Mesendoderm (in vitro differentiated cells): ENCODE data around the gene IL1RL1.

Experiments used
- DNase-seq: peaks from one replicate; pipeline ENCODE4 v3.0.0; 2013
- H2AK5ac ChIP-seq: 2 replicates; pipeline ENCODE4 v1.6.1; 2013; ENCODE audit warnings: low read length, inconsistent platforms
- H2BK120ac ChIP-seq: 2 replicates; pipeline ENCODE4 v1.6.1; 2013; ENCODE audit warnings: low read depth, mild to moderate bottlenecking, low read length, moderate library complexity, mixed read lengths
- H2BK15ac ChIP-seq: replicated peaks from 2 replicates; pipeline ENCODE4 v1.6.1; 2013; ENCODE audit warnings: low read depth, mild to moderate bottlenecking, moderate library complexity
- H2BK5ac ChIP-seq: 2 replicates; pipeline ENCODE4 v1.6.1; 2013; ENCODE audit warnings: low read length, inconsistent platforms
- H3K18ac ChIP-seq: 2 replicates; pipeline ENCODE4 v1.6.1; 2013; ENCODE audit warnings: mild to moderate bottlenecking, low read length, mixed read lengths
- H3K23ac ChIP-seq: one replicate; pipeline ENCODE4 v1.6.1; 2013; ENCODE audit warnings: low read length
- H3K27ac ChIP-seq: 2 replicates; pipeline ENCODE4 v1.5.1; 2013; ENCODE audit warnings: low read depth, mild to moderate bottlenecking, inconsistent platforms, low read length, moderate library complexity
- H3K27me3 ChIP-seq: 2 replicates; pipeline ENCODE4 v1.6.1; 2013; ENCODE audit warnings: low read length, control low read depth, mild to moderate bottlenecking, inconsistent platforms; ENCODE audit not compliant: insufficient read depth, poor library complexity
- H3K36me3 ChIP-seq: 2 replicates; pipeline ENCODE4 v1.6.1; 2013; ENCODE audit warnings: low read length, inconsistent platforms; ENCODE audit not compliant: control insufficient read depth, insufficient read depth
- H3K4ac ChIP-seq: one replicate; pipeline ENCODE4 v1.6.1; 2013; ENCODE audit warnings: low read depth, mild to moderate bottlenecking, low read length, moderate library complexity
- H3K4me1 ChIP-seq: 2 replicates; pipeline ENCODE4 v1.6.1; 2013; ENCODE audit warnings: low read depth, low read length, inconsistent platforms; ENCODE audit not compliant: control insufficient read depth
- H3K4me2 ChIP-seq: 2 replicates; pipeline ENCODE4 v1.6.1; 2013; ENCODE audit warnings: low read length
- H3K4me3 ChIP-seq: 2 replicates; pipeline ENCODE4 v1.5.1; 2013; ENCODE audit warnings: mild to moderate bottlenecking, low read length
- H3K56ac ChIP-seq: one replicate; pipeline ENCODE4 v1.6.1; 2013; ENCODE audit warnings: low read length
- H3K79me1 ChIP-seq: 2 replicates; pipeline ENCODE4 v1.6.1; 2013; ENCODE audit warnings: low read length, inconsistent platforms
- H3K79me2 ChIP-seq: 2 replicates; pipeline ENCODE4 v1.6.1; 2013; ENCODE audit warnings: mild to moderate bottlenecking, low read length; ENCODE audit not compliant: control insufficient read depth, insufficient read depth
- H3K9ac ChIP-seq: 2 replicates; pipeline ENCODE4 v1.6.1; 2013; ENCODE audit warnings: low read length, inconsistent platforms
- H4K5ac ChIP-seq: one replicate; pipeline ENCODE4 v1.6.1; 2013; ENCODE audit warnings: low read length
- H4K8ac ChIP-seq: one replicate; pipeline ENCODE4 v1.6.1; 2013; ENCODE audit warnings: low read depth, mild to moderate bottlenecking, control low read depth, low read length, moderate library complexity
- WGBS: extraction: QIAGEN DNeasy Blood & Tissue Kit; methylation state at CpG from one replicate; pipeline ENCODE4 v1.1.7; 2013; ENCODE audit warnings: low lambda C conversion rate, missing lambda C conversion rate; ENCODE audit not compliant: insufficient coverage; ENCODE audit errors: extremely low coverage; 5-methylcytosine and 5-hydroxymethylcytosine counted together

The IL1RL1 gene

DNA sequence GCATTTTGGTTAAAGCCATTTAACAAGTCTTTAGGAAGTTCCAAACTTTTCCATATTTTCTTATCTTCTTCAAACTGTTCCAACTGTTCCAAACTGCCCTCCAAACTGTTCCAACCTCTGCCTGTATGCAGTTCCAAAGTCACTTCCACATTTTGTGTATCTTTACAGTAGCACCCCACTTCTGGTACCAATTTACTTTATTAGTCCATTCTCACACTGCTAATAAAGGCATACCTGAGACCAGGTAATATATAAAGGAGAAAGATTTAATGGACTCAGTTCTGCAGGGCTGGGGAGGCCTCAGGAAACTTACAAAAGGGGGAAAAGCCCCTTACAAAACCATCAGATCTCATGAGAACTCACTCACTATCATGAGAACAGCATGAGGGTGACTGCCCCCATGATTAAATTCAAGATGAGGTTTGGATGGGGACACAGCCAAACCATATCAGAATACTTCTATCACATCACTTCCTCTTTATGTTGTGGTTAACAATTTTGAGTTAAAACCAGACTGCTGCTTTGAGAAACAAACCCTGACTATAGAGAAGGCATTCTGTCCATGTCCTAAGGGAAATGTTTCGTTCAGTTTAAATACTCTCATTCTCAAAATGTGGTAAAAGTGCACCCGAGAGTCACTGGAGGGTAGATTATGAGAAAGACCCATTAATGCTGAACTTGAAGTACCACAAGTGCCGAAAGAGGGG, 55.2 kb downstream of the IL1RL1 start:
- no peak overlapping the region for H2BK5ac ChIP-seq
- H3K79me1 ChIP-seq, result no peaks in the 10 kb centered on the region
- no peaks in the 10 kb centered on the region for H3K4me1 ChIP-seq
- no peak overlapping the region for H2BK120ac ChIP-seq
- no peak overlapping the region for H2BK15ac ChIP-seq
- no CpG with 5 or more reads among the region's 3 CpGs for WGBS
- no peak overlapping the region for H3K4ac ChIP-seq
- no peaks in the 10 kb centered on the region for H3K79me2 ChIP-seq
- no peak overlapping the region for H3K23ac ChIP-seq
- H3K36me3 ChIP-seq, result no peaks in the 10 kb centered on the region
- H3K27me3 ChIP-seq, result no peaks in the 10 kb centered on the region
- DNase-seq, result no peak
- H4K5ac ChIP-seq, result no peak overlapping the region
- no peak overlapping the region for H3K4me3 ChIP-seq
- H2AK5ac ChIP-seq, result no peak overlapping the region
- no peak overlapping the region for H4K8ac ChIP-seq
- no peak overlapping the region for H3K27ac ChIP-seq
- H3K18ac ChIP-seq, result no peak overlapping the region
- H3K9ac ChIP-seq, result no peak overlapping the region
- no peak overlapping the region for H3K56ac ChIP-seq
- H3K4me2 ChIP-seq, result no peak overlapping the region

DNA sequence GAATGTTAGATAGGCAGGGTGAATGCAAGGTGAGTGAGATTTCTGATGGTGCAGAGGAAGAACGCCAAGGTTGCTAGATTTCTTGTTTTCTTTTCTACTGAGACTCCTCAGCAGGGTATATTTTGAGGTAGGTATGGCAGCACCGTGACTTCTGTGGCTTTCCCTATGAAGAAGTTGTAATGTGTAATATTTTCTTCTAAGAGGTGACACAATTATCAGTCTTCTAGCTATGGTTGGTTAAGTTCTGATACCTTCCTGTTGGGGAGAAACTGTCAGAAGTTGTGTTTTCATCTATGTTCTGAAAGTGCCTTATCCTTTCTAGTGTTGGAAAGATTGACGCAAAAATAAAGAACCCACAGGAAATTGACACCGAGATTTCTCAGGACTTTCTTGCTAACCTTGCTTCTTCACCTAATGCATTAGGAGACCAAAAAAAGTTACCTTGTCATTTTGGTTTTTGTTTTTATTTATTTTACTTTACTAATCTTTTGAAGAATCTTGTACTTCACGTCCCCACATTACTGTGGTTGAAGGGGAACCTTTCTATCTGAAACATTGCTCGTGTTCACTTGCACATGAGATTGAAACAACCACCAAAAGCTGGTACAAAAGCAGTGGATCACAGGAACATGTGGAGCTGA, 56.1 kb downstream of the IL1RL1 start:
- DNase-seq, result no peak
- no peak overlapping the region for H3K56ac ChIP-seq
- H3K23ac ChIP-seq, result no peak overlapping the region
- H3K4ac ChIP-seq, result no peak overlapping the region
- WGBS, result no CpG with 5 or more reads among the region's 6 CpGs
- no peaks in the 10 kb centered on the region for H3K27me3 ChIP-seq
- H2AK5ac ChIP-seq, result no peak overlapping the region
- H2BK5ac ChIP-seq, result no peak overlapping the region
- H3K4me1 ChIP-seq, result no peaks in the 10 kb centered on the region
- no peaks in the 10 kb centered on the region for H3K36me3 ChIP-seq
- H2BK120ac ChIP-seq, result no peak overlapping the region
- H3K79me2 ChIP-seq, result no peaks in the 10 kb centered on the region
- H3K18ac ChIP-seq, result no peak overlapping the region
- H4K5ac ChIP-seq, result no peak overlapping the region
- no peak overlapping the region for H3K4me3 ChIP-seq
- H3K79me1 ChIP-seq, result no peaks in the 10 kb centered on the region
- H3K27ac ChIP-seq, result no peak overlapping the region
- H3K4me2 ChIP-seq, result no peak overlapping the region
- H3K9ac ChIP-seq, result no peak overlapping the region
- no peak overlapping the region for H2BK15ac ChIP-seq
- no peak overlapping the region for H4K8ac ChIP-seq

DNA sequence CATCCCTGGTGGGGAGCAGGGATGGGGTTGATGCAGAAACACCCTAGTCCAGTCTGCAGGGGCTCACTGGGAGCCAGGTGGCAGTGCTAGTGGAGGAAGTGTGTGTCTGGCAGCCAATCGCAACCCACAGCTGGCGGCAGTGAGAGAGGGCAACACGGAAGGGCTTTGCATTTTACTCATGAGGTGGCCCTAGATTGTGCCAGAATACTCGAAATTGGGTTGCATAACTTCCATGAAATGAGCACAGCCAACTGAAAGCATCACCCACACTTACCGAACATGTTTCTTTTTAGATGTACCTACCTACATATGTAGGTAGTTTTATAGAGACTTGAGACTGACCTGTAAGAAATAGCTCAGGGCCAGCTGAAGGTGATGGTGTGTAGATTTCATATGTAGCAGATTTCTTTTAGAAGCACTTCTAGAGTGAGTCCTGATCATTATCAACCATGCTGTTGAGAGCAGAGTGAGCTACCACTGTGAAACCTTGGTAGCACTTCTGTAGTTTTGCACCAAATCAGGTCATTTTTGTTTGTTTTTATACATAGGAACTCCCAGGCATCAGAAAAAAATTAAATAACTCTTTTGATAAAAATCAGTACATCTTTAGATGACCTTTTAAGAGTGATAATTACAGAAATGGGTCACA, 57.2 kb downstream of the IL1RL1 start:
- DNase-seq, result no peak
- Histone ChIP-seq H3K27me3 (no peaks in the 10 kb centered on the region), H4K8ac (no peak overlapping the region), H2BK15ac (no peak overlapping the region), H3K4ac (no peak overlapping the region), H2AK5ac (no peak overlapping the region), H2BK120ac (no peak overlapping the region), H3K27ac (no peak overlapping the region), H3K4me2 (no peak overlapping the region), H3K9ac (no peak overlapping the region), H3K4me3 (no peak overlapping the region), H3K79me2 (no peaks in the 10 kb centered on the region), H4K5ac (no peak overlapping the region), H2BK5ac (no peak overlapping the region), H3K36me3 (no peaks in the 10 kb centered on the region), H3K56ac (no peak overlapping the region), H3K23ac (no peak overlapping the region), H3K79me1 (no peaks in the 10 kb centered on the region), H3K4me1 (no peaks in the 10 kb centered on the region), H3K18ac (no peak overlapping the region)
- WGBS, result no CpG with 5 or more reads among the region's 5 CpGs

DNA sequence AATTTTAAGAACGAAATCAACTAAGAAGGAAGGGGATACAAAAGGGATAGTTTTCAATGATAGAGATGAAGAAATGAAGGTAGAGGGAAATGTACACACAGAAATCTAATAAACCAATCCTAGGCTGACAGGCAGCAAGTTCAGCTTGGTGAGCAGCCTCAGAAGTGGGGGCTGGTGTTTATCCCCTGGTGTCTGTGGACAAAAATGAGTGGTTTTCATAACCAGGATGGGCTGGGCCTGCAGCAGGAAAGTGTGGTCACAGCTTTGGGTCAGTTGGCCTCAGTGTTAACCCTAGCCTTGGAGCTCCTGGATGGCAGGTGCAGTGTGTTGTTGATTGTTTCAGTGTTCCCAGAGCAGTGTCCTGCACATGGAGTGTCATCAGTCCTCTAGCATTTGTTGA, 58.5 kb downstream of the IL1RL1 start:
- H3K4me3 ChIP-seq, result no peak overlapping the region
- WGBS, result no CpG with 5 or more reads among the region's 1 CpG

DNA sequence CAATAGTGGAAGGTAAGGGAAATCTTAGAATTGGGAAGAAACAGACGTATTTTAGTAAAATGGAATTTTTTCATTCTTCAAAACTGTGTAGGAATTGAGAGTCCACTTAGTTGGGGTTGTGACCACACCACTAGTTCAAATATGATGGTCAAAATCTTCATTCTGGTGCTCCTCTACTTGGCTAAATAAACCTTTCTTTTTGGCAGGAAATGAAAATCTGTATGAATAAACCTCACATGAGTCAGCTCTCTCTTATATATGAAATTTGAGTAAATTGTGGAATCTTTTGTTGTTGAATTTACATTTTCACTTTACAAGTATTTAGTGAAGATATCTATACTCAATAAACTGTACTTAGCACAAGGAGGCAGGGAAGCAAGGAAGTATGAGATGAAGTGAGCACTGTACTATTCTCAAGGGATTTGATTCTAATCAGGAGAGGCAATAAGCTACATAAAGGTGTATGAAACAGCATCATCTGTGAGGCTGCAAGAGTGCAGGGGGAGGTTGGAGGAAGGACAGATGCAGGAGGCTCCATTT, 64.8 kb downstream of the IL1RL1 start:
- DNase-seq, result no peak
- H2AK5ac ChIP-seq, result no peak overlapping the region
- no peak overlapping the region for H3K4ac ChIP-seq
- no peak overlapping the region for H3K18ac ChIP-seq
- no peak overlapping the region for H4K5ac ChIP-seq
- no peaks in the 10 kb centered on the region for H3K27me3 ChIP-seq
- H3K79me1 ChIP-seq, result no peaks in the 10 kb centered on the region
- no peak overlapping the region for H2BK15ac ChIP-seq
- H2BK120ac ChIP-seq, result no peak overlapping the region
- no peak overlapping the region for H4K8ac ChIP-seq
- no peak overlapping the region for H3K27ac ChIP-seq
- WGBS, result no CpG with 5 or more reads among the region's 1 CpG
- H3K36me3 ChIP-seq, result no peaks in the 10 kb centered on the region
- no peak overlapping the region for H3K23ac ChIP-seq
- H3K4me3 ChIP-seq, result no peak overlapping the region
- no peak overlapping the region for H3K4me2 ChIP-seq
- H3K56ac ChIP-seq, result no peak overlapping the region
- H3K9ac ChIP-seq, result no peak overlapping the region
- H3K79me2 ChIP-seq, result no peaks in the 10 kb centered on the region
- no peaks in the 10 kb centered on the region for H3K4me1 ChIP-seq
- no peak overlapping the region for H2BK5ac ChIP-seq

More for the DNA sequence above, 58.5 kb downstream of the IL1RL1 start:
- no peak overlapping the region for H2AK5ac ChIP-seq
- H3K79me1 ChIP-seq, result no peaks in the 10 kb centered on the region
- H3K4ac ChIP-seq, result no peak overlapping the region
- H3K4me1 ChIP-seq, result no peaks in the 10 kb centered on the region
- H3K9ac ChIP-seq, result no peak overlapping the region
- no peaks in the 10 kb centered on the region for H3K36me3 ChIP-seq
- H3K27me3 ChIP-seq, result no peaks in the 10 kb centered on the region
- H2BK5ac ChIP-seq, result no peak overlapping the region
- no peak overlapping the region for H3K56ac ChIP-seq
- H3K18ac ChIP-seq, result no peak overlapping the region
- no peak overlapping the region for H4K5ac ChIP-seq
- no peak overlapping the region for H3K27ac ChIP-seq
- no peak for DNase-seq
- no peak overlapping the region for H3K23ac ChIP-seq
- no peak overlapping the region for H4K8ac ChIP-seq
- no peak overlapping the region for H2BK15ac ChIP-seq
- H3K4me2 ChIP-seq, result no peak overlapping the region
- no peaks in the 10 kb centered on the region for H3K79me2 ChIP-seq
- H2BK120ac ChIP-seq, result no peak overlapping the region
